Endothelial cell of umbilical vein (primary cell): ENCODE measurements around the gene AGMO. TPM values are rescaled to one million over a fixed set of nuclear protein-coding genes. Genes with fewer than 3 reads are reported as not detected.

Experiments used
- BruUV-seq: library from RNA; stranded (reverse); fragments of 400-500 nt; replicated peaks from 2 replicates; lab custom pipeline; 2021; lab: Mats Ljungman, UMichigan
- CTCF ChIA-PET: fragments of 300-600, 350-600 bp; sonication (Branson Sonifier 250); formaldehyde crosslinking; loops from one replicate; lab custom pipeline; 2021; ENCODE audit warnings: antibody characterized with exemption, inconsistent platforms; lab: Charles Lee
- POLR2A ChIA-PET: fragments of 300-600, 350-600 bp; sonication (Branson Sonifier 250); formaldehyde crosslinking; loops from one replicate; lab custom pipeline; 2021; ENCODE audit warnings: antibody characterized with exemption, inconsistent platforms; lab: Charles Lee
- DNase-seq: peaks from one replicate; pipeline ENCODE4 v3.0.0-alpha.2; 2011; ENCODE audit warnings: low read depth, low spot score
- FAIRE-seq: peaks from 2 replicates; lab custom pipeline; 2011; peaks lifted over from hg19 to GRCh38; lab: Jason Lieb, UNC
- H2AFZ ChIP-seq: 2 replicates; pipeline ENCODE4 v1.6.0; 2012; ENCODE audit warnings: low read depth, low read length, control low read depth, inconsistent platforms
- H3K27ac ChIP-seq: 2 replicates; pipeline ENCODE4 v1.5.1; 2011; ENCODE audit warnings: low read depth, mild to moderate bottlenecking, control low read depth, low read length, moderate library complexity; ENCODE audit not compliant: insufficient read depth
- H3K27me3 ChIP-seq, 2 experiments: 2 replicates each; pipeline versions ENCODE4 v1.6.0 to v1.6.1; 2011; ENCODE audit warnings: low read length in 2 of 2, mixed read lengths in 1 of 2; ENCODE audit not compliant: control insufficient read depth in 2 of 2, insufficient read depth in 2 of 2
- H3K36me3 ChIP-seq, 2 experiments: 2 replicates in 1 of 2; 3 replicates in 1 of 2; pipeline ENCODE4 v1.5.1; 2011; ENCODE audit warnings: low read length in 2 of 2, mild to moderate bottlenecking in 1 of 2, moderate library complexity in 1 of 2; ENCODE audit not compliant: control insufficient read depth in 2 of 2, insufficient read depth in 2 of 2; ENCODE audit errors: extremely low read depth in 1 of 2
- H3K4me1 ChIP-seq: 3 replicates; pipeline ENCODE4 v1.5.1; 2011; ENCODE audit warnings: mild to moderate bottlenecking, low read length; ENCODE audit not compliant: control insufficient read depth, insufficient read depth; ENCODE audit errors: extremely low read depth
- H3K4me2 ChIP-seq: 2 replicates; pipeline ENCODE4 v1.6.1; 2011; ENCODE audit warnings: low read length, control low read depth, mixed read lengths; ENCODE audit not compliant: insufficient read depth
- H3K4me3 ChIP-seq, 3 experiments: fragments of 200-600 bp in 1 of 3; sonication (generic), shearing (Covaris generic) in 1 of 3; replicated peaks in 1 of 3; 2 replicates each; pipeline ENCODE4 v1.5.1; 2011 to 2016; ENCODE audit warnings: control low read depth in 3 of 3, low read length in 3 of 3, mild to moderate bottlenecking in 2 of 3, inconsistent platforms in 1 of 3, low read depth in 1 of 3, moderate library complexity in 1 of 3; ENCODE audit not compliant: insufficient read depth in 1 of 3
- H3K79me2 ChIP-seq: 2 replicates; pipeline ENCODE4 v1.6.0; 2012; ENCODE audit warnings: low read length, inconsistent platforms; ENCODE audit not compliant: control insufficient read depth, insufficient read depth
- H3K9ac ChIP-seq: replicated peaks from 2 replicates; pipeline ENCODE3; 2011; ENCODE audit warnings: low read length, control low read depth; ENCODE audit not compliant: insufficient read depth; ENCODE audit errors: extremely low read depth
- H3K9me1 ChIP-seq: replicated peaks from 3 replicates; pipeline ENCODE4 v1.6.0; 2011; ENCODE audit warnings: mild to moderate bottlenecking, low read length; ENCODE audit not compliant: control insufficient read depth, insufficient read depth; ENCODE audit errors: extremely low read depth
- H3K9me3 ChIP-seq: replicated peaks from 2 replicates; pipeline ENCODE4 v1.5.1; 2012; ENCODE audit warnings: low read length, inconsistent platforms; ENCODE audit not compliant: control insufficient read depth, insufficient read depth
- H4K20me1 ChIP-seq: replicated peaks from 2 replicates; pipeline ENCODE3; 2011; ENCODE audit warnings: mild to moderate bottlenecking, low read length; ENCODE audit not compliant: control insufficient read depth, insufficient read depth; ENCODE audit errors: extremely low read depth
- EZH2 ChIP-seq: IDR thresholded peaks from 2 replicates; pipeline ENCODE4 v1.6.1; 2012; ENCODE audit warnings: borderline replicate concordance, low read depth, mild to moderate bottlenecking, moderate library complexity, low read length, inconsistent platforms; ENCODE audit not compliant: severe bottlenecking
- FOS ChIP-seq: IDR thresholded peaks from 2 replicates; pipeline ENCODE4 v1.6.1; 2011; ENCODE audit warnings: mild to moderate bottlenecking, low read length, moderate library complexity, borderline replicate concordance; ENCODE audit not compliant: insufficient read depth
- GATA2 ChIP-seq: IDR thresholded peaks from 2 replicates; pipeline ENCODE4 v1.7.0; 2011; ENCODE audit warnings: low read depth, mild to moderate bottlenecking, moderate library complexity, mixed read lengths, low read length; ENCODE audit not compliant: insufficient read length, insufficient read depth
- JUN ChIP-seq: IDR thresholded peaks from 2 replicates; pipeline ENCODE4 v1.6.1; 2011; ENCODE audit warnings: borderline replicate concordance, low read depth; ENCODE audit not compliant: insufficient read length, insufficient read depth
- MYC ChIP-seq: IDR thresholded peaks from one replicate; pipeline ENCODE4 v1.6.1; 2011; ENCODE audit warnings: mild to moderate bottlenecking, low read depth, low read length
- POLR2A ChIP-seq: IDR thresholded peaks from 2 replicates; pipeline ENCODE4 v1.6.1; 2012; ENCODE audit warnings: low read depth, mild to moderate bottlenecking, control low read depth, low read length
- POLR2AphosphoS5 ChIP-seq: IDR thresholded peaks from 2 replicates; pipeline ENCODE4 v1.6.1; 2012; ENCODE audit warnings: low read depth, mild to moderate bottlenecking, control low read depth, low read length, moderate library complexity; ENCODE audit not compliant: insufficient read depth
- dilution Hi-C: fragments of 300-500 bp; cut with MboI; formaldehyde crosslinking; loops from one replicate; pipeline ENCODE4 v1.15.0; 2019; ENCODE audit warnings: low sequenced_read_pairs; ENCODE audit not compliant: extremely low pct_ligation_motif_present
- intact Hi-C: fragments of 100-400 bp; cut with micrococcal nuclease; formaldehyde crosslinking; loops from one replicate; pipeline ENCODE4 v1.10.0; 2022
- polyA plus RNA-seq, 4 experiments: library from polyadenylated mRNA; depleted of rRNA in 3 of 4; stranded (reverse) in 3 of 4; unstranded in 1 of 4; fragments of >200 nt; gene quantifications; 2 replicates each; pipeline versions ENCODE4 v1.2.1 to v1.2.3, GENCODE V29; 2011 to 2012; ENCODE audit warnings: missing spikeins in 1 of 4
- total RNA-seq: library from RNA; stranded (reverse); gene quantifications from 2 replicates; pipeline ENCODE4 v1.2.3, GENCODE V29; 2021
- TF ChIP-seq, protein P1 (sequence below): IDR thresholded peaks from 2 replicates; pipeline ENCODE4 v1.6.1; 2011; ENCODE audit not compliant: insufficient read depth, insufficient read length
- TF ChIP-seq, protein P2 (sequence below), 2 donors: IDR thresholded peaks; 1 replicate in 1 of 2; 2 replicates in 1 of 2; pipeline ENCODE4 v1.5.1; 2011; ENCODE audit warnings: low read length in 2 of 2, mild to moderate bottlenecking in 2 of 2, moderate library complexity in 2 of 2, control low read depth in 1 of 2, inconsistent platforms in 1 of 2, low read depth in 1 of 2; ENCODE audit not compliant: insufficient read depth in 1 of 2; ENCODE audit errors: extremely low read depth in 1 of 2

The AGMO gene
- total and polyA plus RNA-seq, 2 donors (not counting 3 experiments of a cell fraction or from before 2014, with no cell fraction given), result 0.23 to 0.40 TPM

DNA sequence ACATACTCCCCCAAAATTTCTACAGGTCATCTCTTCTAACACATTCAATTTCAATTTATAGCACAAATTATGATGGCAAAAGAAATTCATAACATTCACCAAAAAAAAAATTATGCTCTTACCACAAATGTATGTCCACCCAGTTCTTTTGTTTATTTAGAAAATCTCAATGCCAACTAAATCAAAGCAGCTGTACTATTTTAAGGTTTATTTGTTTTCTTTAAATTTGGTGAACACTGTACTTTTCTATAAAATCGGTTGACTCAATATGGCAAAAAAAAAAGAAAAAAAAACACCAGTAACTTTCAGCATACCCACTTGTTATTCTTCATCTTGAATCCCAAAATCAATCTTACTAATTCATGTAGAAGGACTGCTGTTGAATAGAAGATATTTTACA, 225.7 kb downstream of the AGMO start:
- Histone ChIP-seq H3K4me3 (no peak overlapping the region), H4K20me1 (no peaks in the 10 kb centered on the region), H3K9me3 (no peaks in the 10 kb centered on the region), H3K27me3 (no peaks in the 10 kb centered on the region), H3K36me3 (no peaks in the 10 kb centered on the region), H2AFZ (no peak overlapping the region), H3K4me2 (no peak overlapping the region), H3K9me1 (no peaks in the 10 kb centered on the region), H3K4me1 (no peaks in the 10 kb centered on the region), H3K9ac (no peak overlapping the region), H3K79me2 (no peaks in the 10 kb centered on the region), H3K27ac (no peak overlapping the region)
- DNase-seq (no peak), FAIRE-seq (no peak)
- POLR2A ChIA-PET, result no interaction called here
- BruUV-seq, result no TSS peak
- CTCF ChIA-PET, result no interaction called here
- intact Hi-C loops, result no loop called here
- dilution Hi-C loops, result no loop called here
- no peak for TF ChIP-seq JUN
- no peak for TF ChIP-seq GATA2
- no peak for TF ChIP-seq MYC
- TF ChIP-seq, protein P1, sequence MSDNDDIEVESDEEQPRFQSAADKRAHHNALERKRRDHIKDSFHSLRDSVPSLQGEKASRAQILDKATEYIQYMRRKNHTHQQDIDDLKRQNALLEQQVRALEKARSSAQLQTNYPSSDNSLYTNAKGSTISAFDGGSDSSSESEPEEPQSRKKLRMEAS, result no peak
- no peak for TF ChIP-seq POLR2A
- no peak for TF ChIP-seq POLR2AphosphoS5
- TF ChIP-seq, protein P2, sequence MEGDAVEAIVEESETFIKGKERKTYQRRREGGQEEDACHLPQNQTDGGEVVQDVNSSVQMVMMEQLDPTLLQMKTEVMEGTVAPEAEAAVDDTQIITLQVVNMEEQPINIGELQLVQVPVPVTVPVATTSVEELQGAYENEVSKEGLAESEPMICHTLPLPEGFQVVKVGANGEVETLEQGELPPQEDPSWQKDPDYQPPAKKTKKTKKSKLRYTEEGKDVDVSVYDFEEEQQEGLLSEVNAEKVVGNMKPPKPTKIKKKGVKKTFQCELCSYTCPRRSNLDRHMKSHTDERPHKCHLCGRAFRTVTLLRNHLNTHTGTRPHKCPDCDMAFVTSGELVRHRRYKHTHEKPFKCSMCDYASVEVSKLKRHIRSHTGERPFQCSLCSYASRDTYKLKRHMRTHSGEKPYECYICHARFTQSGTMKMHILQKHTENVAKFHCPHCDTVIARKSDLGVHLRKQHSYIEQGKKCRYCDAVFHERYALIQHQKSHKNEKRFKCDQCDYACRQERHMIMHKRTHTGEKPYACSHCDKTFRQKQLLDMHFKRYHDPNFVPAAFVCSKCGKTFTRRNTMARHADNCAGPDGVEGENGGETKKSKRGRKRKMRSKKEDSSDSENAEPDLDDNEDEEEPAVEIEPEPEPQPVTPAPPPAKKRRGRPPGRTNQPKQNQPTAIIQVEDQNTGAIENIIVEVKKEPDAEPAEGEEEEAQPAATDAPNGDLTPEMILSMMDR (IDR thresholded peaks at IDR 0.05; ENCODE audit: extremely low read depth in 1 of 2, insufficient read depth in 1 of 2, low read depth in 1 of 2, low read length in 2 of 2), result no peak
- TF ChIP-seq EZH2, result no peak
- TF ChIP-seq FOS, result no peak
